ENCODE measurements around the gene NOTUM.
"Not testable (repeated sequence)": the region's sequence is repeated elsewhere in the genome, so short reads cannot be mapped to it uniquely, and the experiment has no call there.

The NOTUM gene

GRCh38 chr17:81995463-81996231 lies 34.7 kb upstream of the NOTUM start:
- no peak for DNase-seq

GRCh38 chr17:81994593-81995462 lies 33.8 kb upstream of the NOTUM start:
- DNase-seq: peak; percentile 10

- DNase-seq: no peak
Measured at GRCh38 chr17:81993729-81994592, 33.0 kb upstream of the NOTUM start.

GRCh38 chr17:81992306-81993102 lies 31.5 kb upstream of the NOTUM start:
- DNase-seq: no peak

DNA sequence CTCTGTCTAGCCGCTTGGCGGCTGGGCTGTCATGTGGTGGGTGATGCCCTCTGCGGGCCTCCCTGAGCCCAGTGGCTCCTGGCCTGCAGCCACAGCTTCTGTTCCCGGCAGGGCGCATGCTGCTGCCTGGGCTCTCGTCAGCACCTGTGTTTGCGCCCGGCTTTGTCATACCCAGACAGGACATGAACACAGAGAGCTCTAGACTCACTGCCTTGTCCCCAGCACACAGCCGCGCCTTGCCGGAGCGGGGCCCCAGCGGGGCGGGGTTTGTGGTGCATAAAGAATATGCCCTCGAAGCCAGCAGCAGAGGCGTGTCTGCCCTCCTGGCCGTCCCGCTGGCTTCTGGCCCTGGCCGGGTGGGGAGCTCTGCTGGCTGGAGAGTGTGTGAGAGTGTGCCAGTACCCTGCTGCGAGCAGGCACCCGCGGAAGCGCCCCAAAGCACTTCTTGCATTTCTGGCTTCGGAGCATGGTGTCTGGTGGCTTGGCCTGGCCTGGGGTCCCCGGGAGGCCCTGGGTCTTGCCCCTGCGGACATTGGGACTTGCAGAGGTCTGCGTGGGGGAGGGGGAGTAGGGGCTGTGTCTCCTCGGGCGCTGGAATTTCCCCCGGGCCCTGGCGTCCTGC lies 30.8 kb upstream of the NOTUM start:
- DNase-seq: peak; percentile 49

- no peak for DNase-seq
Measured at GRCh38 chr17:81990836-81991683, 30.1 kb upstream of the NOTUM start.

DNA sequence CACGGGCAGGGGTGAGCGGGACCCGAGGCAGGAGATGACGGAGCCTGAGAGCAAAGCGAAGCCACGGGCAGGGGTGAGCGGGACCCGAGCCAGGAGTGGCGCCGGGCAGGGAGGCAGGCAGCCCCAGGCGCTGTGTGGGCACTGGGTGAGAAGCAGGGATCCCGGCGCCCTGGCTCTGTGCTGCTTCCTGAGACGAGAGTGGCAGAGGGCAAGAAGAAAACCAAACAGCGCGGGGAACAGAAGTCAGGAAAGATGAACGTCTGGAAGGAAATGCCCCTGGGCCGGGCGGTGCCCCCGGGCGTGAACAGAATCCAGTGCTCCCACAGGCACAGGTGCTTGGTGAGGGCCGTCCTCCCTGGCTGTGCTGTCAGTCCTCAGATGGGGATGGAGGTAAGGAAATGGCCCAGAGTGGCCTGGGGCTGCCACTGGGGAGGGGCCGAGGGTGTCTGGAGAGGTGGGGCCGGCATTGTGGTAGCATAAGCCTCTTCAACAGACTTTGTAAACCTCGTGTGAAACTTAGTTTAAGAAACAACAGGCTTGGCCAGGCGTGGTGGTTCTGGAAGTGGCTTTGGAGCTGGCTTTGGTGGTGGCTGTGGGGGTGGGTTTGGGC lies 26.3 kb upstream of the NOTUM start:
- no peak for DNase-seq

- DNase-seq: no peak
Measured at GRCh38 chr17:81986606-81987005, 25.6 kb upstream of the NOTUM start.

DNA sequence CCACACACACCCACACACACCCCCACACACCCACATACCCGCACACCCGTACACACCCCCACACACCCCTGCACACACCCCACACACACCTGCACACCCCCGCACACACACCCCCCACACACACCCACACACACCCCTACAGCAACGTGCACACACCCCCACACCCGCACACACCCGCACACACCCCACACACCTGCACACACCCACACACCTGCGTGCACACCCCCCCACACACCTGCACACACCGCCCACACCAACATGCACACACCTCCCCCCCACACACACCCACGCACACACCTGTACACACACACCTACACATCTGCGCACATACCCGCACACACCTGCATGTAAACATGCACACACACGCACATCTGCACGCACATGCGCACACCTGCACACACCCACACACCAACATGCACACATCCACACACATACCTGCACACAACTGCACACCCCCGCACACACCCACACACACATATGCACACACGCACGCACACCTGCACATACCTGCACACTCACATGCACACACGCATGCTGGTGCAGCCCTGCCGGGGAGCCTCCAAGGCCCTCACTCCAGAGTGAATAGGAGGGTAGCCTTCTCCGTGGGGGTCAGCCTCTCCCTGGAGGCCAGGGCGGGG lies 23.9 kb upstream of the NOTUM start:
- no peak for DNase-seq

- no peak for DNase-seq
Measured at GRCh38 chr17:81983639-81984373, 22.8 kb upstream of the NOTUM start.

- no peak for DNase-seq
Measured at GRCh38 chr17:81983011-81983638, 22.1 kb upstream of the NOTUM start.

DNA sequence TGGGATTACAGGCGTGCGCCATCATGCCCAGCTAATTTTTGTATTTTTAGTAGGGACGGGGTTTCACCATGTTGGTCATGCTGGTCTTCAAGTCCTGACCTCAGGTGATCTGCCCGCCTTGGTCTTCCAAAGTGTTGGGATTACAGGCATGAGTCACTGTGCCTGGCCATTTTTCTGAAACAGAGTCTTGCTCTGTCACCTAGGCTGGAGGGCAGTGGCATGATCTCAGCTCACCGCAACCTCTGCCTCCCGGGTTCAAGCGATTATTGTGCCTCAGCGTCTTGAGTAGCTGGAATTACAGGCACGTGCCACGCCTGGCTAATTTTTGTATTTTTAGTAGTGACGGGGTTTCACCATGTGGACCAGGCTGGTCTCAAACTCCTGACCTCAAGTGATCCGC lies 20.5 kb upstream of the NOTUM start:
- DNase-seq: not testable (repeated sequence)

GRCh38 chr17:81980707-81981343 lies 19.8 kb upstream of the NOTUM start:
- no peak for DNase-seq

DNA sequence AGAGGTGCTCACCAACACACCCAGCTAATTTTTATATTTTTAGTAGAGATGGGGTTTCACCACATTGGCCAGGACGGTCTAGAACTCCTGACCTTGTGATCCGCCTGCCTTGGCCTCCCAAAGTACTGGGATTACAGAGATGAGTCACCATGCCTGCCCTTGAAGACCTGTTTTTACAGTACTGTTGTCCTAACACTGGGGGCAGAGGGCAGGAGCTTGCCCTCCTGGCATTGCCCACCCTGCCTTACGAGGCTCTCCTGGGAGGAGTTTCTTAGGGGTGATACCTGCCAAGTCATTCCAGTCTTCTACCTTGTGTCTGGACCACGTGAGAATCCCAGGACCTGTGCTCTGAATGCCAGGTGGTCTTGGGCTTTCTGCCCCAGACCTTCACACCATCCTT lies 19.1 kb upstream of the NOTUM start:
- DNase-seq: no peak

- no peak for DNase-seq
Measured at GRCh38 chr17:81978524-81979298, 17.7 kb upstream of the NOTUM start.

DNA sequence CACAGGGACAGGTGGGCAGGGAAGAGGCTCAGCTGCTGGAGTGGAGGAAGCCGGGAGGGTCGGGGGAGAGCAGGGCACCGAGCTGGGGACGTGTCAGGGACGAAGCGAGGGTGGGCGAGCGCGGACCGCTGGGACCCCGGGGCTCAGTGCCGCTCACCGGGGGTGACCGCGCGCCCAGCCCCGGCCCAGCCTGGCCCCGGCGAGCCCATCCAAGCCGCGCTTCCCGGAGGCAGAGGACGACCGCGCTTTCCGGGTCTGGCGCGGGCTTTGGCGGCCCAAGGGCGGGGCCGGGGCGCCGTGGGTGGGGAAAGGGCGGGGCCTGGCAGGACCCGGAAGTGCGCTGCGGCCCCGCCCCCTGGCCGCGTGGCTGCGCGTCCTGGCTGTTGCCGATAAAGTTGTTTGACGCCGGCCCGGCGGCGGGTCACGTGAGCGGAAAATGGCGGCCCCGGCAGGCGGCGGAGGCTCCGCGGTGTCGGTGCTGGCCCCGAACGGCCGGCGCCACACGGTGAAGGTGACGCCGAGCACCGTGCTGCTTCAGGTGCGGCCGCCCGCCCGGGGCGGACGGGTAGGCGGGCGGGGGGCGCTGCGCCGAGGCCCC lies 16.3 kb upstream of the NOTUM start, which contains the start of gene ASPSCR1:
Gene ASPSCR1, plus strand, starts transcription at position 419 of the 598 bp plus-strand sequence. Its CDS starts 18 bp downstream, at position 437.
- peak; percentile 81 for DNase-seq

All from DMS153 (cell line).